ENCODE results near the gene SLC9A8.
"Not testable (repeated sequence)": the region's sequence is repeated elsewhere in the genome, so short reads cannot be mapped to it uniquely, and the experiment has no call there.

The SLC9A8 gene, protein sequence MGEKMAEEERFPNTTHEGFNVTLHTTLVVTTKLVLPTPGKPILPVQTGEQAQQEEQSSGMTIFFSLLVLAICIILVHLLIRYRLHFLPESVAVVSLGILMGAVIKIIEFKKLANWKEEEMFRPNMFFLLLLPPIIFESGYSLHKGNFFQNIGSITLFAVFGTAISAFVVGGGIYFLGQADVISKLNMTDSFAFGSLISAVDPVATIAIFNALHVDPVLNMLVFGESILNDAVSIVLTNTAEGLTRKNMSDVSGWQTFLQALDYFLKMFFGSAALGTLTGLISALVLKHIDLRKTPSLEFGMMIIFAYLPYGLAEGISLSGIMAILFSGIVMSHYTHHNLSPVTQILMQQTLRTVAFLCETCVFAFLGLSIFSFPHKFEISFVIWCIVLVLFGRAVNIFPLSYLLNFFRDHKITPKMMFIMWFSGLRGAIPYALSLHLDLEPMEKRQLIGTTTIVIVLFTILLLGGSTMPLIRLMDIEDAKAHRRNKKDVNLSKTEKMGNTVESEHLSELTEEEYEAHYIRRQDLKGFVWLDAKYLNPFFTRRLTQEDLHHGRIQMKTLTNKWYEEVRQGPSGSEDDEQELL

DNA sequence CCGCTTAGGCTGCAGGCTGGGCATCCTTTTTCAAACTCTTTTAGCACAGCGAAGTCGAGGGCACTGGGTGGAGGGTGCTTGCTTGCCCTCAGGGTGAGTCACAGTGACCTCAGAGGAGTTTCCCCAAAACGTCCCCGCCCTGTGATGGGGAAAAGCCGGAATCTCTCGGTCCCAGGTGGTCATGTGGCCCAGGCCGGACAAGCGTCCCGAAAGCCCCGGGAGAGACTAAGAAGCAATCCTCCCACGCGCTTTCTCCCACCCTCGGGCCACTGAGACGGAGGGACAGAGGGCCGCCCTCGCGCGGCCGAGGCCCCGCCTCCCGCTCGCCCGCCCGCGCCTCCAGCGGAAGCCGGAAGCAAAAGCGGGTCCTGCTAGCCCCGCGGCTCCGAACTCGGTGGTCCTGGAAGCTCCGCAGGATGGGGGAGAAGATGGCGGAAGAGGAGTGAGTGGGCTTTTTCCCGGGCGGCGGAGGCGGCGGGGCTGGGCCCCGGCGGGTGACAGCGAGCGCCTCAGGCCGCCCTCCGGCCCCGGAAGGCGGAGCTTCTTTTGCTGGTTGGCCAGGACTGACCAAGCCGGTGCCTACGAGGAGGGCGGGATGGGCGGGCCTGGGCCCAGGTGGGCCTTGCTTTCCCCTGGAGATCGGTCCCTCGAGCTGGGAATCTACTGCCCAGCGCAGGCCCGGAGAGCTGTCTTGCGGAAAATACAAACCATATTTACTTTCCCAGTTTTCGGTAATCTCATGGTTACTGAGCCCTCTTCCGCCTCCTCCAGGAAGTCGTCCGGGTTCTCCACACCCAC, at the start of gene SLC9A8:
SLC9A8 (plus strand) TSS at position 322 of the 798 bp plus-strand sequence; CDS start at position 417, 95 bp downstream.
- peak; percentile 88 for DNase-seq

DNA sequence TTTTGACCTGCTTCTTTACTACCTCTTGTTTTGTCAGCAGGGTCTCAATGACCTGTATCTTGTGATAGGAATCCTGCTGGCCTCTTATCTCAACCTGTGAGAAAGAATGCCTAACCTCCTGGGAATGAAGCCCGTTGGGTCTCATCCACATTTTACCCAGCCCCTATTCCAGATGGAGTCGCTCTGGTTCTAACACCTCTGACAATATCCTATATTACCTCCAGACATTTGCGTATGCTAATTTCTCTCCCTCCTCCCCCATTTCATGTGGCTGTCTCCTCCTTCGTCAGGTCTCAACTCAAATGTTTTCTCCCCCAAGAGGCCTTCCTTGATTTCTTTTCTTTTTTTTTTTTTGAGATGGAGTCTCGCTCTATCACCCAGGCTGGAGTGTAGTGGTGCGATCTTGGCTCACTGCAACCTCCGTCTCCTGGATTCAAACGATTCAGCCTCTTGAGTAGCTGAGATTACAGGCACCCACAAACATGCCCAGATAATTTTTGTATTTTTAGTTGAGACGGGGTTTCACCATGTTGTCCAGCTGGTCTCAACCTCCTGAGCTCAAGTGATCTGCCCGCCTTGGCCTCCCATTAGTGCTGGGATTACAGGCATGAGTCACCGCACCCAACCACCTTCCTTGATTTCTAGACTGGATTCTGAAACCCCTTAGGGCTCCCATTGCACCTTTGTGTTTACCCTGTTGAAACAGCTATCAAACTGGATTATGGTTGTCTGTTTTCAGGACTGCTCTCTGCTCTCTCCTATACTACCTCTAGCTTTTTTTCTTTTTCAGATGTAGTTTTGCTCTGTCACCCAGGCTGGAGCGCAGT, 49.5 kb upstream of the SLC9A8 start:
- DNase-seq, result no peak

DNA sequence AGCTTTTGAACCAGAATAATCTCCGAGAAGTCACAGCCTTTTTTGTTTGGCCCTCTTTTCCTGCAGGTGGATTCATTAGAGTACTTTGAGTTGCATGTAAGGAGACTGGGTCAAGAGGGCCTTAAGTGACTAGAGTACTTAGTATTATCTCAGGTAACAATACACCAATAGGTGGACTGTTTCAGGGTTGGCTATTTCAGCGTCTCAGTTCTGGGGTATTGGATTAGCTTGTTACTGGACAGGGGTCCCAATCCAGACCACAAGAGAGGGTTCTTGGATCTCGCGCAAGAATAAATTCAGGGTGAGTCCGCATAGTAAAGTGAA, 47.3 kb upstream of the SLC9A8 start:
- no peak for DNase-seq

DNA sequence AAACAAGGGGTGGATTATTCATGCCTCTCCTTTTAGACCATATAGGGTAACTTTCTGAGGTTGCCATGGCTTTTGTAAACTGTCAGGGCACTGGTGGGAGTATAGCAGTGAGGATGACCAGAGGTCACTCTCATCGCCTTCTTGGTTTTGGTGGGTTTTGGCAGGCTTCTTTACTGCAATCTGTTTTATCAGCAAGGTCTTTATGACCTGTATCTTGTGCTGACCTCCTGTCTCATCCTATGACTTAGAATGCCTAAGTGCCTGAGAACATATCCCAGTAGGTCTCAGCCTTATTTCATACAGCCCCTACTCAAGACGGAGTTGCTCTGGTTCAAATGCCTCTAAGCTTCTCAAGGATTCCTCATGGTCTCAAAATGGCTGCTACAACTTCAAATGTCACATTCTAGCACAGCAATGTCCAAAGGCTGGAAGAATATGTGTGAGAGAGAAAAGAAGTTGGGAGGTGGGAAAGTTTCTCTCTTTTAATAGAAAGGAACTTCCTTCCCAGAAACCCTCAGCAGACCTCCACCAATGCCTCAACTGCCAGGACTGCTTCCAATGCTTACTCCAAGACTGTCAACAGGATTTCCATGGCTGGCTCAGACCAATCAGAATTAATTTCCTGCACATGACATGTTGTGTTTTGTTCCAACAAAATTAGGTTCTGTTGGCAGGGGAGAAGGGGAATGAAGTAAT, 46.6 kb upstream of the SLC9A8 start:
- no peak for DNase-seq

DNA sequence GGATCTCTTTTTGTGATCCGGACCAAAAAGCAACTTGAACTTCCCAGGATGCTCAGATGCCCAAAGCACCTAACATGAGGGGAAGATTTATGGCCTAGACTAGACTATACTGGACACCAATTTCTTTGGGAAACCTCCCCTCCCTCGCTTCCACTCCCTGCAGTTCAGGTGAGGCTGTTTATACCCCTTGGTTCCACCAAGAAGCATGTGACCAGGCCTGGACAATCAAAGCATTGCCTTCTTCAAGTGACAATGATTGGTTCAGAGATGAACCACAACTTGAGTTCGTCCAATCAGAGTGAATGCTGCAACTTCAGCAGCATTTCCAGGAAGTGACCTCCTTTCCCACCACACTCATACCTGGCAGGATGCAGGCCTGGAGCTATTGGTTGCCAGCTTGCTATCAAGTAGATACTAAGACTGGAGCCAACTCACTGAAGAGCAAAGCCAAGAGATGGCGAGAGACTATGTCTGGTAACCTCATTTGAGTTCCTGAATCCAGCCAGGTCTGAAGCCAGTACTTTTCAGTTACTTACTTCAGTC, 45.6 kb upstream of the SLC9A8 start:
- no peak for DNase-seq

DNA sequence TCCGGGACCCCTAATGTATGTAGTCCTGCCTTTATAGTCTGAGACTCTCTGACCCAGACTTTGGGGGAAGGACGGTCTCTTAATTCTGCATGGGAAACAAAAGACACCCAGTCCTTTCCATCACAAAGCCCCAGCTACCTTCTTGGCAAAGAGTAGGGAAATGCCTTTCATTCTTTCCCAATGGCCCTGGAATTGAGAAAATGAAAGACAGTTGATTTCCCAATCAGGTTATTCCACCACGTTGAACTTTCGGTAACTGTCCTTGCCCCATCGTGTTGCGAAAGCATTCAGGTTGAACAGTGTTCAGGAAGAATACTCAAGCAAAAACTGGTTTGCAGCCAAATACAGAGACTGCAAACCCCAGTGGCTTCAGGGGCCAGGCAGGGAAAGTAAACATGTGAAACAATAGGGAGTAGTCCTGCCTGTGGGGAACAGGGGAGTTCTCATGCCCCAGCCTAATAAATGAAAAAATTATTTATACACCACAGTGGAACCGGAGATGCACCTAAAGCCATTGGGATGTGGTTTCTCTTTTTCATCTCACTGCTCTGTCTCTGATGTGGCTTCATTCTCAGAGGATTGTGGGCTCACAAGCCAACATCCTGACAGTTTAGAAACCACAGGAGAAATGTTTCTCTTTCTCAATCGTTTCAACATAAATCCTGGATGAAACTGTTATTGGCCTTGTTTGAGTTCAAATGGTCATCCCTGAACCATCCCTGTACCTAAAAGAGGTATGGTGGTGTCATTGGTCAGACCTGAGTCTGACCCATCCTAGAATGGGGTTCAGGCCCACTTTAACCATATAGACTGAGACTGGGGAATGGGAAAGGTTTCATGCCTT, 44.2 kb upstream of the SLC9A8 start:
- DNase-seq, result no peak

DNA sequence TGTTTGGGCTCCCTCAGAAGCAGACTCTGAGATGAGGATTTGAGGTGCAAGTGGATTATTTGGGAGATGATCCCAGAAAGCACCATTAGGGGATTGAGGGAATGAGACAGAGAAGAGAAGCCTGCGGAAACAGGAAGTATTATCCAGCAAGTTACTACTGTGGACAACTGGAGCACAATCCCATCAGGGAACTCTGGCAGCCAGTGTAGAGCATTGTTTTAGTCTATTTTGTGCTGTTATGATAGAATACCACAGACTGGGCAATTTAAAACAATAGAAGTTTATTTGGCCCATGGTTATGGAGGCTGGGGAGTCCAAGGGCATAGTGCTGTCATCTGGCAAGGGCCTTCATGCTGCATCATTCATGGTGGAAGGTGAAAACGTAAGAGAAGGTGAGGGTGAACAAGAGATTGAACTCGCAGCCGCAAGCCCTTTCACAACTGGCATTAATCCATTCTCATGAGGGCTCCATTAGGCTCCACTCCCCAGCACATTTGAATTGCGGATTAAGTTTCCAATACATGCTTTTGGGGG, 43.5 kb upstream of the SLC9A8 start:
- no peak for DNase-seq

DNA sequence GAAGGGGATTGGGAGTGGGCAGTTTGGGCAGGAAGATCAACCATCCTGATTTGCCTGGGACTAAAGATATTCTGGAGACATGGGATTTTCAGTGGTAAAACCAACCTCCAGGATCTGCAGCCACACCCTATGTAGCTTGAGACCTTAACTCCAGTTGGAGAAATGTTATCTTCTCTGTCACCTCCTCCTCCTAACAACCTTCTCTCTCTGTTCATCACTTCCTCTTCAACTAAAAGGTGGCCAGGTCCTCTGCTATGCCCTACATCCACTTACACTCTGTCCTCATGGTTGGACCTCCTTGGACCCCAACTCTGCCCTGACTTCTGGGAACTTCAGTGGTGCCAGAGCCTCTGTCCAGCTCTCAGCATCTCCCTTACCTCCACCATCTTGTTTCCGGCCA, 42.0 kb upstream of the SLC9A8 start:
- DNase-seq, result no peak

DNA sequence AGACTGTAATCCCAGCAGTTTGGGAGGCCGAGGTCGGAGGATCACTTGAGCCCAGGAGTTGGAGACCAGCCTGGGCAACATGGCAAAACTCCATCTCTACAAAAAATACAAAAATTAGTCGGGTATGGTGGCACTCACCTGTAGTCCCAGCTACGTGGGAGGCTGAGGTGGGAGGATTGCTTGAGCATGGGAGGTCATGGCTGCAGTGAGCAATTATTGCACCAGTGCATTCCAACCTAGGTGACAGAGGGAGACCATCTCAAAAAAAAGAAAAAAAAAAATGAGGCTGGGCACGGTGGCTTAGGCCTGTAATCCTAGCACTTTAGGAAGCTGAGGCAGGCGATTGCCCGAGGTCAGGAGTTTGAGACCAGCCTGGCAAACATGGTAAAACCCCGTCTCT, 38.4 kb upstream of the SLC9A8 start:
- not testable (repeated sequence) for DNase-seq

DNA sequence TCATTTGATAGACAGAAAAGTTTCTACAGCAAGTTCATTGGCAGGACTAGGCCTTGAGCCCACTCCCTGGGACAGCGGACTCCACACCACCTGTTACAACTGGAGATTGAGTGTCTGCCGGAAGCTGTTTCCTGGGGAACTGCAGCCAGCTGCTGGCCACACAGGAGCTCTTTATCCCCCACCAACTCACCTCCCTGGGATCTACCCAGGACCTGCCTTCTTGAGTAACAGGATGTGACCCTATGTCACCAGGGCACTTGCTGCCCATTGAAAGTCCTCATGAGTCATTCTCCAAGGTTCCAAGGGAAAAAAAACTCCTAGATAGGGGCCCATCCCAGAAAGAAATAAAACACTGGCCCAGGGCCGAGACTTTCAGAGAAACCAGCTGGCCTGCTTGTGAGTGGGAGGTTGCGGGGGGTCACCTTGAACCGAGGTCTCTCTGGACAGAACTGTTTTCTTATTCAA, 37.4 kb upstream of the SLC9A8 start:
- no peak for DNase-seq

DNA sequence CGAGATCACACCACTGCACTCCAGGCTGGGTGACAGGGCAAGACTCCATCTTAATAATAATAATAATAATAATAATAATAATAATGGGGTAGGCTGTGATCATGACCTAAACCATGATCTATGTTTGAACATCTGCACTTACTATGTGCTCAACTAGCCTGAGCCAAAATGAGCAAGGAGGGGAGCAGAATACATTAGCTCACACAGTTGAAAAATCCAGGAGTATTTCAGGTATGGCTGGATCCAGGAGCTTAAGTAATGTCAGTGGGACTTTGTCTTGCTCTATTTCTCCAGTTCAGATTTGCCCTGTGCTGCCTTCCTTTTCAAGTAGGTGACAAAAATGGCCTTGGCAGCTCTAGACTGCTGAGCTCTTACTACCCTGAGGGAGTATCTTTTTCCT, 32.7 kb upstream of the SLC9A8 start:
- no peak for DNase-seq

DNA sequence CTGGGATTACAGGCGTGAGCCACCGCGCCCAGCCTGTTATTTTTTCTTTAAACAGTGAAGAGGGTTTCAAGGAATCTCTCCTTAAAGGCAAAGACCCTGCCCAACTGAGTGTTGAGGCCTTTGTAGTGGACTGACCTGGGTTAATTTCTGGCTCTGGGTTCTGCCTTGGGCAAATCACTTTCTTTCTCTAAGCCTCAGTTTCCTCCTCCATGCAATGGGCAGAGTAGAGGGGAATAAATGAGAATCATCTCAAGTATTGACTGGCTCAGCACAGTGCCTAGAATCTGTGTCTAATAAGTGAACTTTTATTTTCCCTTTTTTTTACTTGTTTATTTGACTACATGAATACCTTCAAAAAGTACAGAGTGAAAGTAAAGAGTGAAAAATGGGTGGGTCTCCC, 31.0 kb upstream of the SLC9A8 start:
- no peak for DNase-seq

DNA sequence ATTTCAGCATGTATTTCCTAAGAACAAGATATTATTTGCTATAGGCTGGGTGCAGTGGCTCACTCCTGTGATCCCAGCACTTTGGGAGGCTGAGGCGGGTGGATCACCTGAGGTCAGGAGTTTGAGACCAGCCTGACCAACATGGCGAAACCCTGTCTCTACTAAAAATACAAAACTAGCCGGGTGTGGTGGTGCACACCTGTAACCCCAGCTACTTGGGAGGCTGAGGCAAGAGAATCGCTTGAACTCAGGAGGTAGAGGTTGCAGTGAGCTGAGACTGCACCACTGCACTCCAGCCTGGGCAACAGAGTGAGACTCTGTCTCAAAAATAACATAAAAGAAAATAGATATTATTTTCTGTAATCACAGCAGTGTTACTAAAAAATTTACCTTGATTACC, 30.2 kb upstream of the SLC9A8 start:
- DNase-seq, result not testable (repeated sequence)

DNA sequence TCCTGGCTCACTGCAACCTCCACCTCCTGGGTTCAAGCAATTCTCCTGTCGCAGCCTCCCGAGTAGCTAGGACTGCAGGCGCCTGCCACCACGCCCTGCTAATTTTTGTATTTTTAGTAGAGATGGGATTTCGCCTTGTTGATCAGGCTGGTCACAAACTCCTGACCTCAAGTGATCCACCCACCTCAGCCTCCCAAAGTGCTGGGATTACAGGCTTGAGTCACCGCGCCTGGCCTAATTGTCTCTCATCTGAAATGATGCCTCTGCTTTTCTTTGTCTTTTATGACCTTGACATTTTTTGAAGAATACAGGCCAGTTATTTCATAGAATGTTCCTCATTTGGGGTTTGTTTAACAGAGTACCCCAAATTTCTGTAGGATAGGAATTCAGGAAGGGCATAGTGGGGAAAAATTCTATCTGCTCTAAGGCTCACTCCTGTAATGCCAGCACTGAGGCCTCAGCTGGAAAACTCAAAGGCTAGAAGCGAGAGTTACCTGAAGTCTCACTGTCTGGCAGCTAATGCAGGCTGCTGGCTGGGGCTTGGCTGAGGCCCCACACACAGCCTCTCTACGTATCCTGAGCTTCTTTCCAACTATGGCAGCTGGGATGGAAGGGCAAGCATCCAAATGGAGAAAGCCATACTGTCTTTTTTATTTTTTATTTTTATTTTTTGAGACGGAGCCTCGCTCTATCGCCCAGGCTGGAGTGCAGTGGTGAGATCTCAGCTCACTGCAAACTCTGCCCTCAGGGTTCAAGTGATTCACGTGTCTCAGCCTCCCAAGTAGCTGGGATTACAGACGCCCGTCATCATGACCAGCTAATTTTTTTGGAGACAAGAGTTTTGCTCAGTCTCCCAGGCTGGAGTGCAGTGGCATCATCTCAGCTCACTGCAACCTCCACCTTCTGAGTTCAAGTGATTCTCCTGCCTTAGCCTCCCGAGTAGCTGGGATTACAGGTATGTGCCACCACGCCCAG, 29.3 kb upstream of the SLC9A8 start:
- DNase-seq, result not testable (repeated sequence)

DNA sequence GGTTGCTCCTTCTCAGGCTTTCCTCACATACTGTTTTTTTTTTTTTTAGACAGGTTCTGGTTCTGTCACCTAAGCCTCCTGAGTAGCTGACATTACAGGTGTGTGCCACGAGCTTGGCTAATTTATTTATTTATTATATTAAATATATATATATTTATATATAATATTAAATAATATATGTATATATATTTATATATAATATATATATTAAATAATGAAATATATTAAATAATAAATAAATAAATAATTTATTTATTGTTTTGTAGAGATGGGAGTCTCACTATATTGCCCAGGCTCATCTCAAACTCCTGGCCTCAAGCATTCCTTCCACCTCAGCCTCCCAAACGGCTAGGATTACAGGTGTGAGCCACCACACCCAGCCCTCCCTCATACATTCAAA, 28.3 kb upstream of the SLC9A8 start:
- DNase-seq, result no peak

DNA sequence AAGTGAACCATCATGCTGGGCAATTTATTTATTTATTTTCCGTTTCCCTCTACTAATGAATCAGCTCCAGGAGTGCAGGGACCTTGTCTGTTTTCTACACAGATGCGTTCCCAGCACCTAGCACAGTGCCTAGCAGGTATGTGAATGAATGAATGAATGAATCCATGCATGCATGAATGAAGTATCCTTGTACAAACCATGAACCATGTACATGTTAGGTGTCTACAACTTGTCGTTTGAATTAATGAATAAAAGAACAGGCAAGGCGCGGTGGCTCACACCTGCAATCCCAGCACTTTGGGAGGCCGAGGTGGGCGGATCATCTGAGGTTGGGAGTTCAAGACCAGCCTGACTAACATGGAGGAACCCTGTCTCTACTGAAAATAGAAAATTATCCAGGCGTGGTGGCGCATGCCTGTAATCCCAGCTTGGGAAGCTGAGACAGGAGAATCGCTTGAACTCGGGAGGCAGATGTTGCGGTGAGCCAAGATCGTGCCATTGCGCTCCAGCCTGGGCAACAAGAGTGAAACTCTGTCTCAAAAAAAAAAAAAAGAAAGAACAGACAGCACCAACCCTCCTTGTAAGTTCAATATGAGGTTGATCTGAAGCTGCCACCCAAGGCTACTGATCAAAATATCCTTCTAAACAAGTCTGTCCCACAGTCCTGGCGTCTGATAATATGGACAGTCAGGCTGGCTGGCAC, 27.3 kb upstream of the SLC9A8 start:
- no peak for DNase-seq

DNA sequence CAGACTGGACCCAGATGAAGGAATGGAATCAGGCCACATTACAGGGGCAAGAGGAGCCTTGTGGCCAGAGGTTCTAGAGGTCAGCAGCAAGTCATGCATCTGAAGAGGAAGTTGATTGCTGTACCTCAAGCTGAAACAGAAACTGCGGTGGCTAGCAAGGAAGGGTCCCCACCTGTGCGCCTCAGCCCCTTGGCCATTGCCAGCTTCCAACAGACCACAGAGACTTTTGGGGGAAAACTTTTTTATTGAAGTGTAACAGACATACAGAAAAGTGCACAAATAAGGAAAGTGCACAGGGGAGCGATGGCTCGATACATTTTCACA, 26.8 kb upstream of the SLC9A8 start:
- no peak for DNase-seq

DNA sequence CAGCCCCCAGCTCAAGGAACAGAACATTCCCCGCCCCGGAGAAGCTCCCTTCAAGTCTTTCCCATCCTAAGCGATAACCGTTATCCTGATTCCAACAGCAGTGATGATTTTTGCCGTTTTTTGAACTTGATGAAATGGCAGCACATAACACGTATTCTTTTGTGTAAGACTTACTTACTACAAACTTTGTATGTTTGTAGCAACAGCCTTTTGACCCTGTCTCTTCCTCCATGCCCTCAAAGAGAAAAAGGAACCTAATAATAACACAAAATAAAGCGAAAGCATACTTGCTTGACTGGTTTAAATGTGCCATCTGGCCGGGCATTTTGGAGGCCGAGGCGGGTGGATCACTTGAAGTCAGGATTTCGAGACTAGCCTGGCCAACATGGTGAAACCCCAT, 26.4 kb upstream of the SLC9A8 start:
- no peak for DNase-seq
